HepG2 (cell line): Measurements from ENCODE around the gene SLC50A1. TPM values are rescaled to one million over a fixed set of nuclear protein-coding genes. Genes with fewer than 3 reads are reported as not detected.
A peak's percentile ranks its signal among the peaks of the same experiment; 100 is the strongest.

Experiments
- AGO2 ChIP-seq: fragments of 200-400 bp; formaldehyde crosslinking; optimal IDR thresholded peaks from 2 replicates; pipeline ENCODE3; 2017; ENCODE audit warnings: mild to moderate bottlenecking, low read depth, low read length, moderate library complexity
- CENPBD1 ChIP-seq: sonication (generic); formaldehyde crosslinking; IDR thresholded peaks from 2 replicates; pipeline ENCODE4 v1.8.0; 2022; ENCODE audit warnings: missing genetic modification reagents, low read depth, mild to moderate bottlenecking, borderline replicate concordance
- HIVEP1 ChIP-seq: sonication (generic); formaldehyde crosslinking; IDR thresholded peaks from 2 replicates; pipeline ENCODE4 v1.4.0; 2020; ENCODE audit warnings: mild to moderate bottlenecking, missing genetic modification reagents
- MYC ChIP-seq: sonication (generic); formaldehyde crosslinking; IDR thresholded peaks from 2 replicates; pipeline ENCODE4 v1.9.0; 2021; ENCODE audit warnings: missing genetic modification reagents, borderline replicate concordance
- MZF1 ChIP-seq: sonication (generic); formaldehyde crosslinking; IDR thresholded peaks from 2 replicates; pipeline ENCODE4 v1.8.1; 2023; ENCODE audit warnings: mild to moderate bottlenecking, missing genetic modification reagents, borderline replicate concordance
- RAD21 ChIP-seq: fragments of 450-650 bp; formaldehyde crosslinking; IDR thresholded peaks from 2 replicates; pipeline ENCODE4 v1.5.0; 2020; ENCODE audit warnings: mild to moderate bottlenecking
- SETDB1 ChIP-seq: sonication (generic); formaldehyde crosslinking; IDR thresholded peaks from 2 replicates; pipeline ENCODE4 v1.5.1; 2020; ENCODE audit warnings: missing genetic modification reagents, mild to moderate bottlenecking, borderline replicate concordance
- SOX13 ChIP-seq, 3 experiments: fragments of 450-650 bp in 1 of 3; sonication (generic) in 1 of 3; formaldehyde crosslinking in 1 of 3; IDR thresholded peaks in 2 of 3; conservative IDR thresholded peaks in 1 of 3; 2 replicates each; pipeline versions ENCODE4 v1.5.0 to v1.6.1; 2016 to 2020; ENCODE audit warnings: antibody characterized with exemption in 1 of 3, mild to moderate bottlenecking in 1 of 3, missing compliant biosample characterization in 1 of 3, missing genetic modification reagents in 1 of 3, moderate library complexity in 1 of 3
- XRCC5 ChIP-seq: fragments of 200-400 bp; formaldehyde crosslinking; optimal IDR thresholded peaks from 2 replicates; pipeline ENCODE3; 2017; ENCODE audit warnings: mild to moderate bottlenecking, low read length
- YEATS2 ChIP-seq: sonication (generic); formaldehyde crosslinking; IDR thresholded peaks from 2 replicates; pipeline ENCODE4 v1.4.0; 2020; ENCODE audit warnings: missing genetic modification reagents, borderline replicate concordance
- ZFX ChIP-seq: sonication (generic); formaldehyde crosslinking; IDR thresholded peaks from 2 replicates; pipeline ENCODE4 v1.4.0; 2020; ENCODE audit warnings: mild to moderate bottlenecking, low read depth, missing genetic modification reagents, moderate library complexity
- ZNF367 ChIP-seq: sonication (generic); formaldehyde crosslinking; IDR thresholded peaks from 2 replicates; pipeline ENCODE4 v1.4.0; 2020; ENCODE audit warnings: missing genetic modification reagents, borderline replicate concordance
- ZZZ3 ChIP-seq: sonication (generic); formaldehyde crosslinking; IDR thresholded peaks from 2 replicates; pipeline ENCODE4 v1.4.0; 2020; ENCODE audit warnings: missing genetic modification reagents, mild to moderate bottlenecking, borderline replicate concordance
- polyA plus RNA-seq, 8 experiments: library from polyadenylated mRNA; depleted of rRNA in 3 of 8; stranded (reverse) in 7 of 8; unstranded in 1 of 8; fragments of >200 nt; fragmentation: Illumina TruSeq in 4 of 8; extraction: Trizol in 4 of 8; gene quantifications; 2 replicates each; pipeline versions ENCODE4 v1.2.1 to v1.2.3, GENCODE V29; 2011 to 2016; ENCODE audit warnings: low read depth in 4 of 8, missing spikeins in 1 of 8, mixed read lengths in 1 of 8; ENCODE audit not compliant: insufficient read depth in 1 of 8
- total RNA-seq, 5 experiments: library from RNA; depleted of rRNA; stranded (reverse); fragments of >200 nt; fragmentation: Illumina TruSeq; extraction: Trizol; gene quantifications; 2 replicates each; pipeline ENCODE4 v1.2.3, GENCODE V29; 2016; ENCODE audit warnings: low read depth in 1 of 5
- TF ChIP-seq, protein P1 (sequence below): sonication (generic); formaldehyde crosslinking; IDR thresholded peaks from 2 replicates; pipeline ENCODE4 v1.5.1; 2020; ENCODE audit warnings: missing genetic modification reagents, mild to moderate bottlenecking, borderline replicate concordance
- TF ChIP-seq, protein P2 (sequence below): sonication (generic); formaldehyde crosslinking; IDR thresholded peaks from 2 replicates; pipeline ENCODE4 v1.5.1; 2020; ENCODE audit warnings: missing genetic modification reagents, mild to moderate bottlenecking, borderline replicate concordance
- TF ChIP-seq, protein P3 (sequence below): sonication (generic); formaldehyde crosslinking; IDR thresholded peaks from 2 replicates; pipeline ENCODE4 v1.5.1; 2020; ENCODE audit warnings: mild to moderate bottlenecking, missing genetic modification reagents, moderate library complexity

SLC50A1 gene
- total and polyA plus RNA-seq, 2 of the 13 experiments (the other 11 are each of a cell fraction or from before 2014, with no cell fraction given) = 22.5 to 46.8 TPM

GRCh38 chr1:155167166-155168104 is 31.8 kb downstream of the SLC50A1 start (continued):
- TF ChIP-seq, protein P1, sequence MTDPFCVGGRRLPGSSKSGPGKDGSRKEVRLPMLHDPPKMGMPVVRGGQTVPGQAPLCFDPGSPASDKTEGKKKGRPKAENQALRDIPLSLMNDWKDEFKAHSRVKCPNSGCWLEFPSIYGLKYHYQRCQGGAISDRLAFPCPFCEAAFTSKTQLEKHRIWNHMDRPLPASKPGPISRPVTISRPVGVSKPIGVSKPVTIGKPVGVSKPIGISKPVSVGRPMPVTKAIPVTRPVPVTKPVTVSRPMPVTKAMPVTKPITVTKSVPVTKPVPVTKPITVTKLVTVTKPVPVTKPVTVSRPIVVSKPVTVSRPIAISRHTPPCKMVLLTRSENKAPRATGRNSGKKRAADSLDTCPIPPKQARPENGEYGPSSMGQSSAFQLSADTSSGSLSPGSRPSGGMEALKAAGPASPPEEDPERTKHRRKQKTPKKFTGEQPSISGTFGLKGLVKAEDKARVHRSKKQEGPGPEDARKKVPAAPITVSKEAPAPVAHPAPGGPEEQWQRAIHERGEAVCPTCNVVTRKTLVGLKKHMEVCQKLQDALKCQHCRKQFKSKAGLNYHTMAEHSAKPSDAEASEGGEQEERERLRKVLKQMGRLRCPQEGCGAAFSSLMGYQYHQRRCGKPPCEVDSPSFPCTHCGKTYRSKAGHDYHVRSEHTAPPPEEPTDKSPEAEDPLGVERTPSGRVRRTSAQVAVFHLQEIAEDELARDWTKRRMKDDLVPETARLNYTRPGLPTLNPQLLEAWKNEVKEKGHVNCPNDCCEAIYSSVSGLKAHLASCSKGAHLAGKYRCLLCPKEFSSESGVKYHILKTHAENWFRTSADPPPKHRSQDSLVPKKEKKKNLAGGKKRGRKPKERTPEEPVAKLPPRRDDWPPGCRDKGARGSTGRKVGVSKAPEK = no peak
- 0 out of 2 replicates have a peak, but pooled peaks have one; percentile 18 for TF ChIP-seq ZFX (CRISPR knock-in tag)
- no peak for TF ChIP-seq AGO2
- TF ChIP-seq, protein P2, sequence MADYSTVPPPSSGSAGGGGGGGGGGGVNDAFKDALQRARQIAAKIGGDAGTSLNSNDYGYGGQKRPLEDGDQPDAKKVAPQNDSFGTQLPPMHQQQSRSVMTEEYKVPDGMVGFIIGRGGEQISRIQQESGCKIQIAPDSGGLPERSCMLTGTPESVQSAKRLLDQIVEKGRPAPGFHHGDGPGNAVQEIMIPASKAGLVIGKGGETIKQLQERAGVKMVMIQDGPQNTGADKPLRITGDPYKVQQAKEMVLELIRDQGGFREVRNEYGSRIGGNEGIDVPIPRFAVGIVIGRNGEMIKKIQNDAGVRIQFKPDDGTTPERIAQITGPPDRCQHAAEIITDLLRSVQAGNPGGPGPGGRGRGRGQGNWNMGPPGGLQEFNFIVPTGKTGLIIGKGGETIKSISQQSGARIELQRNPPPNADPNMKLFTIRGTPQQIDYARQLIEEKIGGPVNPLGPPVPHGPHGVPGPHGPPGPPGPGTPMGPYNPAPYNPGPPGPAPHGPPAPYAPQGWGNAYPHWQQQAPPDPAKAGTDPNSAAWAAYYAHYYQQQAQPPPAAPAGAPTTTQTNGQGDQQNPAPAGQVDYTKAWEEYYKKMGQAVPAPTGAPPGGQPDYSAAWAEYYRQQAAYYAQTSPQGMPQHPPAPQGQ (CRISPR knock-in tag) = no peak
- TF ChIP-seq SOX13 (IDR thresholded peaks at IDR 0.05) = no peak
- TF ChIP-seq SOX13 (CRISPR knock-in tag; conservative IDR thresholded peaks at IDR 0.05 in 1 of 2, IDR thresholded peaks at IDR 0.05 in 1 of 2) = no peak
- peak; percentile 76 for TF ChIP-seq XRCC5
- no peak for TF ChIP-seq MZF1 (CRISPR knock-in tag)
- TF ChIP-seq MYC (CRISPR knock-in tag) = no peak; the same call in 1 of the 2 replicates
- peak; percentile 39; the same call in 1 of the 2 replicates for TF ChIP-seq HIVEP1 (CRISPR knock-in tag)
- TF ChIP-seq SETDB1 (CRISPR knock-in tag) = no peak
- no peak for TF ChIP-seq CENPBD1 (CRISPR knock-in tag)
- TF ChIP-seq RAD21 (CRISPR knock-in tag) = peak; percentile 97
- TF ChIP-seq, protein P3, sequence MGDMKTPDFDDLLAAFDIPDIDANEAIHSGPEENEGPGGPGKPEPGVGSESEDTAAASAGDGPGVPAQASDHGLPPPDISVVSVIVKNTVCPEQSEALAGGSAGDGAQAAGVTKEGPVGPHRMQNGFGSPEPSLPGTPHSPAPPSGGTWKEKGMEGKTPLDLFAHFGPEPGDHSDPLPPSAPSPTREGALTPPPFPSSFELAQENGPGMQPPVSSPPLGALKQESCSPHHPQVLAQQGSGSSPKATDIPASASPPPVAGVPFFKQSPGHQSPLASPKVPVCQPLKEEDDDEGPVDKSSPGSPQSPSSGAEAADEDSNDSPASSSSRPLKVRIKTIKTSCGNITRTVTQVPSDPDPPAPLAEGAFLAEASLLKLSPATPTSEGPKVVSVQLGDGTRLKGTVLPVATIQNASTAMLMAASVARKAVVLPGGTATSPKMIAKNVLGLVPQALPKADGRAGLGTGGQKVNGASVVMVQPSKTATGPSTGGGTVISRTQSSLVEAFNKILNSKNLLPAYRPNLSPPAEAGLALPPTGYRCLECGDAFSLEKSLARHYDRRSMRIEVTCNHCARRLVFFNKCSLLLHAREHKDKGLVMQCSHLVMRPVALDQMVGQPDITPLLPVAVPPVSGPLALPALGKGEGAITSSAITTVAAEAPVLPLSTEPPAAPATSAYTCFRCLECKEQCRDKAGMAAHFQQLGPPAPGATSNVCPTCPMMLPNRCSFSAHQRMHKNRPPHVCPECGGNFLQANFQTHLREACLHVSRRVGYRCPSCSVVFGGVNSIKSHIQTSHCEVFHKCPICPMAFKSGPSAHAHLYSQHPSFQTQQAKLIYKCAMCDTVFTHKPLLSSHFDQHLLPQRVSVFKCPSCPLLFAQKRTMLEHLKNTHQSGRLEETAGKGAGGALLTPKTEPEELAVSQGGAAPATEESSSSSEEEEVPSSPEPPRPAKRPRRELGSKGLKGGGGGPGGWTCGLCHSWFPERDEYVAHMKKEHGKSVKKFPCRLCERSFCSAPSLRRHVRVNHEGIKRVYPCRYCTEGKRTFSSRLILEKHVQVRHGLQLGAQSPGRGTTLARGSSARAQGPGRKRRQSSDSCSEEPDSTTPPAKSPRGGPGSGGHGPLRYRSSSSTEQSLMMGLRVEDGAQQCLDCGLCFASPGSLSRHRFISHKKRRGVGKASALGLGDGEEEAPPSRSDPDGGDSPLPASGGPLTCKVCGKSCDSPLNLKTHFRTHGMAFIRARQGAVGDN (CRISPR knock-in tag) = peak; percentile 52; the same call in 1 of the 2 replicates
- TF ChIP-seq ZZZ3 (CRISPR knock-in tag) = no peak
- no peak for TF ChIP-seq YEATS2 (CRISPR knock-in tag)
- no peak for TF ChIP-seq ZNF367 (CRISPR knock-in tag)
